Measurements from ENCODE around the gene SELENOV. TPM values are rescaled to one million over a fixed set of nuclear protein-coding genes. Genes with fewer than 3 reads are reported as not detected.
"Not testable (repeated sequence)": the region's sequence is repeated elsewhere in the genome, so short reads cannot be mapped to it uniquely, and the experiment has no call there.

Gene SELENOV
- polyA plus RNA-seq, 1 experiment = not detected

DNA sequence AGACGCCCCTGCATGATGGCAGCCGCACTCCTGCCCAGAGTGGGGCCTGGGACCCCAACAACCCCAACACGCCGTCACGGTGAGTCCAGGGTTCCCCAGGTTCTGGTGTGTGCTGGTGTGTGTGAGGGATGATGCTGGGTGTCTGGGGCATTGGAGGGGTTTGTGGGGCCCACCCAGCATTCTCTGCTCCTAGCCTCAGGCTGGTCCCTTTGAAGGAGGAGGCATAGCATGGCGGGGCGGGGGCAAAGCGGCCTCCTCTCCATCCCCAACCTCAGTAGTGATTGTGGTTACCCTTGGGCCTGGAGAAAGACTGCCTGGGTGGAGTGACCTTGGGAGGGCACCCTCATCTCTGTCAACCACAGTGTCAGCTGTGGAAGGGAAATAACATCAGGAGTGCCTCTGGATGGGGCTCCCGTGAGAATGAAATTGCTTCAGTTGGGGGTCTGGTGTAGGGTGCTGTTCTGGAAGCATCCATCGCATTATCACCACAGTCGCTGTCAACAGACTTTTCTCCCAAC lies 41.4 kb upstream of the SELENOV start:
- no peak overlapping the region for H3K27ac ChIP-seq (ENCODE audit: low read depth, low read length)
- CTCF ChIA-PET = interaction anchor here (0.6 to 2.4 kb wide), 13 partner anchors 9 to 75 kb away, joined by 3 to 31 read pairs (median 5); partner anchors contain the start of genes EID2B and SUPT5H
- TF ChIP-seq, protein P1, sequence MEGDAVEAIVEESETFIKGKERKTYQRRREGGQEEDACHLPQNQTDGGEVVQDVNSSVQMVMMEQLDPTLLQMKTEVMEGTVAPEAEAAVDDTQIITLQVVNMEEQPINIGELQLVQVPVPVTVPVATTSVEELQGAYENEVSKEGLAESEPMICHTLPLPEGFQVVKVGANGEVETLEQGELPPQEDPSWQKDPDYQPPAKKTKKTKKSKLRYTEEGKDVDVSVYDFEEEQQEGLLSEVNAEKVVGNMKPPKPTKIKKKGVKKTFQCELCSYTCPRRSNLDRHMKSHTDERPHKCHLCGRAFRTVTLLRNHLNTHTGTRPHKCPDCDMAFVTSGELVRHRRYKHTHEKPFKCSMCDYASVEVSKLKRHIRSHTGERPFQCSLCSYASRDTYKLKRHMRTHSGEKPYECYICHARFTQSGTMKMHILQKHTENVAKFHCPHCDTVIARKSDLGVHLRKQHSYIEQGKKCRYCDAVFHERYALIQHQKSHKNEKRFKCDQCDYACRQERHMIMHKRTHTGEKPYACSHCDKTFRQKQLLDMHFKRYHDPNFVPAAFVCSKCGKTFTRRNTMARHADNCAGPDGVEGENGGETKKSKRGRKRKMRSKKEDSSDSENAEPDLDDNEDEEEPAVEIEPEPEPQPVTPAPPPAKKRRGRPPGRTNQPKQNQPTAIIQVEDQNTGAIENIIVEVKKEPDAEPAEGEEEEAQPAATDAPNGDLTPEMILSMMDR (IDR thresholded peaks at IDR 0.05; ENCODE audit: low read depth, low read length) = no peak
- H3K9me3 ChIP-seq (ENCODE audit: control insufficient read depth, insufficient read depth, low read length) = no peaks in the 10 kb centered on the region
- POLR2A ChIA-PET = interaction anchor here (0.5 kb wide), 1 partner anchor 10 kb away, joined by 6 read pairs; no protein-coding TSS in a partner anchor
- H3K27me3 ChIP-seq (ENCODE audit: control insufficient read depth, insufficient read depth, low read length) = no peaks in the 10 kb centered on the region
- no peak overlapping the region for H3K4me3 ChIP-seq (ENCODE audit: low read depth, low read length)
- DNase-seq (ENCODE audit: low read depth, low spot score) = no peak

DNA sequence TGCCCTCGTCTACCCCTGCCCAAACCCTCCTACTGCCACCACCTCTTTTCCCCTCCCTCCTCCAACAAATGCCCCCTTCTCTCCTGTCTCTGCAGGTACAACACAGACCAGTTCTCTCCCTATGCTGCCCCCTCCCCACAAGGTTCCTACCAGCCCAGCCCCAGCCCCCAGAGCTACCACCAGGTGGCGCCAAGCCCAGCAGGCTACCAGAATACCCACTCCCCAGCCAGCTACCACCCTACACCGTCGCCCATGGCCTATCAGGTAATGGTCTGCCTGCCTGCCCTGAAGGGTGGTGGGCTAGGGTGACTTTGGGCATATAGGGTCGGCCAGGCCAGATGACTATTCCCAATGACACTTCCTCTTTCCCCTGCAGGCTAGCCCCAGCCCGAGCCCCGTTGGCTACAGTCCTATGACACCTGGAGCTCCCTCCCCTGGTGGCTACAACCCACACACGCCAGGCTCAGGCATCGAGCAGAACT lies 40.8 kb upstream of the SELENOV start:
- POLR2A ChIA-PET = interaction anchor here (0.5 kb wide), 1 partner anchor 10 kb away, joined by 6 read pairs; no protein-coding TSS in a partner anchor
- CTCF ChIA-PET = interaction anchor here (0.6 to 2.4 kb wide), 16 partner anchors 10 to 76 kb away, joined by 3 to 31 read pairs (median 5); partner anchors contain the start of genes EID2B, RPS16 and SUPT5H
- H3K27ac ChIP-seq (ENCODE audit: low read depth, low read length) = no peak overlapping the region

DNA sequence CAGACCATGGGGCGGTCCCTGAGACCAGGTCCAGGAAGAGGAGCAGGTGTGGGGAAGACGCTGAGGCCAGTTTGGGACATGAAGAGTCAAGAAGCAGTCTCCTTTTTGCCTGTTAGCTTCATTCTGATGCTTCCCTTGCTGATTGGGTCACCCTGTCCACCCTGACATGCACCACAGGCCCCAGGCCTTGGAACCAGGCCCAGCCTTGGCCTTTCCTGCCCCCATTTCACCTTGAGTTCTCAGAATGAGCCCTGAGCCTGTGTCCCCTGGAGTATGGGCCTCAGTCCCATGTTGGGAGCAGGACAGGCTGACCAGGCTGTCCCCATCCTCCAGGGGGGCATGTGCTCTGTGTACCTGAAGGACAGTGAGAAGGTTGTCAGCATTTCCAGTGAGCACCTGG lies 39.2 kb upstream of the SELENOV start:
- DNase-seq (ENCODE audit: low read depth, low spot score) = no peak
- TF ChIP-seq, protein P1 (IDR thresholded peaks at IDR 0.05; ENCODE audit: low read depth, low read length) = no peak
- ChIA-PET CTCF (interaction anchor here (0.6 to 2.4 kb wide), 8 partner anchors 11 to 746 kb away, joined by 3 to 31 read pairs (median 4); partner anchors contain the start of gene EID2B), POLR2A (interaction anchor here (0.6 kb wide), 1 partner anchor 10 kb away, joined by 6 read pairs; no protein-coding TSS in a partner anchor)
- H3K27me3 ChIP-seq (ENCODE audit: control insufficient read depth, insufficient read depth, low read length) = no peaks in the 10 kb centered on the region
- no peak overlapping the region for H3K4me3 ChIP-seq (ENCODE audit: low read depth, low read length)
- no peaks in the 10 kb centered on the region; the same call in 1 of the 2 replicates for H3K9me3 ChIP-seq (ENCODE audit: control insufficient read depth, insufficient read depth, low read length)
- no peak overlapping the region for H3K27ac ChIP-seq (ENCODE audit: low read depth, low read length)

More for the DNA sequence above, 40.8 kb upstream of the SELENOV start:
- TF ChIP-seq, protein P1 (IDR thresholded peaks at IDR 0.05; ENCODE audit: low read depth, low read length) = peak; percentile 83
- Histone ChIP-seq H3K9me3 (ENCODE audit: control insufficient read depth, insufficient read depth, low read length) (no peaks in the 10 kb centered on the region), H3K27me3 (ENCODE audit: control insufficient read depth, insufficient read depth, low read length) (no peaks in the 10 kb centered on the region), H3K4me3 (ENCODE audit: low read depth, low read length) (no peak overlapping the region)
- DNase-seq (ENCODE audit: low read depth, low spot score) = no peak

DNA sequence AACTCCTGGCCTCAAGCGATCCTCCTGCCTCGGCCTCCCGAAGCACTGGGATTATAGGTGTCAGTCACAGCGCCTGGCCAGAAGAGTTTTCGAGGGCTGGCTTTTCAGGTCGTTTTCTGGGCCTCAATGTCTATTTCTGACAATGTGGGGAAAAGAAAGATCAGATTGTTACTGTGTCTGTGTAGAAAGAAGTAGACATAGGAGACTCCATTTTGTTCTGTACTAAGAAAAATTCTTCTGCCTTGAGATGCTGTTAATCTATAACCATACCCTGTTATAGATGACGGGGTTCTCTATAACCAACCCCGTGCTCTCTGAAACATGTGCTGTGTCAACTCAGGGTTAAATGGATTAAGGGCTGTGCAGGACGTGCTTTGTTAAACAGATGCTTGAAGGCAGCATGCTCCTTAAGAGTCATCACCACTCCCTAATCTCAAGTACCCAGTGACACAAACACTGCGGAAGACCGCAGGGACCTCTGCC lies 35.6 kb upstream of the SELENOV start:
- POLR2A ChIA-PET; CTCF ChIA-PET; H3K27ac ChIP-seq (ENCODE audit: low read depth, low read length): not testable (repeated sequence)

DNA sequence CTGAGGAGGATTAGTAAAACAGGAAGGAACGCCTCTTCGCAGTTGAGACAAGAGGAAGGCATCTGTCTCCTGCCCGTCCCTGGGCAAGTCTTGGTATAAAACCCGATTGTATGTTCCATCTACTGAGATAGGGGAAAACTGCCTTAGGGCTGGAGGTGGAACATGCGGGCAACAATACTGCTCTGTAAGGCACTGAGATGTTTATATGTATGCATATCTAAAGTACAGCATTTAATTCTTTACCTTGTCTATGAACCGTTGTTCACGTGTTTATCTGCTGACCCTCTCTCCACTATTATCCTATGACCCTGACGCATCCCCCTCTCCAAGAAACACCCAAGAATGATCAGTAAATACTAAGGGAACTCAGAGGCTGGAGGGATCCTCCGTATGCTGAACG lies 35.0 kb upstream of the SELENOV start:
- ChIA-PET POLR2A (interaction anchor here (0.6 to 1.0 kb wide), 5 partner anchors 15 to 78 kb away, joined by 3 to 7 read pairs (median 3); partner anchors contain the start of genes EID2B and RPS16), CTCF (interaction anchor here (0.9 to 1.2 kb wide), 4 partner anchors 23 to 53 kb away, joined by 3 to 4 read pairs (median 4); partner anchors contain the start of gene EID2B)
- DNase-seq (ENCODE audit: low read depth, low spot score) = no peak
- Histone ChIP-seq H3K27ac (ENCODE audit: low read depth, low read length) (peak overlapping the region; percentile 31), H3K4me3 (ENCODE audit: low read depth, low read length) (no peak overlapping the region), H3K27me3 (ENCODE audit: control insufficient read depth, insufficient read depth, low read length) (no peaks in the 10 kb centered on the region), H3K9me3 (ENCODE audit: control insufficient read depth, insufficient read depth, low read length) (no peaks in the 10 kb centered on the region; the same call in 1 of the 2 replicates)
- TF ChIP-seq, protein P1 (IDR thresholded peaks at IDR 0.05; ENCODE audit: low read depth, low read length) = no peak

More for the DNA sequence above, 35.6 kb upstream of the SELENOV start:
- not testable (repeated sequence) for H3K9me3 ChIP-seq (ENCODE audit: control insufficient read depth, insufficient read depth, low read length); DNase-seq (ENCODE audit: low read depth, low spot score); H3K4me3 ChIP-seq (ENCODE audit: low read depth, low read length); H3K27me3 ChIP-seq (ENCODE audit: control insufficient read depth, insufficient read depth, low read length)

All from AG04450 (cell line).